IPS-18a (cell line): Measurements from ENCODE around the gene ZNF639.
A peak's percentile ranks its signal among the peaks of the same experiment; 100 is the strongest.
"Not testable (repeated sequence)": the region's sequence is repeated elsewhere in the genome, so short reads cannot be mapped to it uniquely, and the experiment has no call there.

ENCODE experiments used
- H3K27ac ChIP-seq: one replicate; pipeline ENCODE4 v1.5.1; 2013; ENCODE audit warnings: low read length
- H3K27me3 ChIP-seq: one replicate; pipeline ENCODE4 v1.6.1; 2013; ENCODE audit warnings: mild to moderate bottlenecking, low read length; ENCODE audit not compliant: control insufficient read depth, insufficient read depth
- H3K36me3 ChIP-seq: one replicate; pipeline ENCODE4 v1.6.1; 2013; ENCODE audit warnings: low read depth, low read length; ENCODE audit not compliant: control insufficient read depth
- H3K4me1 ChIP-seq: one replicate; pipeline ENCODE4 v1.6.1; 2013; ENCODE audit warnings: low read depth, low read length; ENCODE audit not compliant: control insufficient read depth
- H3K4me3 ChIP-seq: one replicate; pipeline ENCODE4 v1.5.1; 2013; ENCODE audit warnings: low read length
- H3K9ac ChIP-seq: one replicate; pipeline ENCODE4 v1.6.1; 2013; ENCODE audit warnings: mild to moderate bottlenecking, low read length, moderate library complexity
- H3K9me3 ChIP-seq: one replicate; pipeline ENCODE4 v1.6.1; 2013; ENCODE audit warnings: low read depth, low read length; ENCODE audit not compliant: control insufficient read depth

The ZNF639 gene, protein sequence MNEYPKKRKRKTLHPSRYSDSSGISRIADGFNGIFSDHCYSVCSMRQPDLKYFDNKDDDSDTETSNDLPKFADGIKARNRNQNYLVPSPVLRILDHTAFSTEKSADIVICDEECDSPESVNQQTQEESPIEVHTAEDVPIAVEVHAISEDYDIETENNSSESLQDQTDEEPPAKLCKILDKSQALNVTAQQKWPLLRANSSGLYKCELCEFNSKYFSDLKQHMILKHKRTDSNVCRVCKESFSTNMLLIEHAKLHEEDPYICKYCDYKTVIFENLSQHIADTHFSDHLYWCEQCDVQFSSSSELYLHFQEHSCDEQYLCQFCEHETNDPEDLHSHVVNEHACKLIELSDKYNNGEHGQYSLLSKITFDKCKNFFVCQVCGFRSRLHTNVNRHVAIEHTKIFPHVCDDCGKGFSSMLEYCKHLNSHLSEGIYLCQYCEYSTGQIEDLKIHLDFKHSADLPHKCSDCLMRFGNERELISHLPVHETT

DNA sequence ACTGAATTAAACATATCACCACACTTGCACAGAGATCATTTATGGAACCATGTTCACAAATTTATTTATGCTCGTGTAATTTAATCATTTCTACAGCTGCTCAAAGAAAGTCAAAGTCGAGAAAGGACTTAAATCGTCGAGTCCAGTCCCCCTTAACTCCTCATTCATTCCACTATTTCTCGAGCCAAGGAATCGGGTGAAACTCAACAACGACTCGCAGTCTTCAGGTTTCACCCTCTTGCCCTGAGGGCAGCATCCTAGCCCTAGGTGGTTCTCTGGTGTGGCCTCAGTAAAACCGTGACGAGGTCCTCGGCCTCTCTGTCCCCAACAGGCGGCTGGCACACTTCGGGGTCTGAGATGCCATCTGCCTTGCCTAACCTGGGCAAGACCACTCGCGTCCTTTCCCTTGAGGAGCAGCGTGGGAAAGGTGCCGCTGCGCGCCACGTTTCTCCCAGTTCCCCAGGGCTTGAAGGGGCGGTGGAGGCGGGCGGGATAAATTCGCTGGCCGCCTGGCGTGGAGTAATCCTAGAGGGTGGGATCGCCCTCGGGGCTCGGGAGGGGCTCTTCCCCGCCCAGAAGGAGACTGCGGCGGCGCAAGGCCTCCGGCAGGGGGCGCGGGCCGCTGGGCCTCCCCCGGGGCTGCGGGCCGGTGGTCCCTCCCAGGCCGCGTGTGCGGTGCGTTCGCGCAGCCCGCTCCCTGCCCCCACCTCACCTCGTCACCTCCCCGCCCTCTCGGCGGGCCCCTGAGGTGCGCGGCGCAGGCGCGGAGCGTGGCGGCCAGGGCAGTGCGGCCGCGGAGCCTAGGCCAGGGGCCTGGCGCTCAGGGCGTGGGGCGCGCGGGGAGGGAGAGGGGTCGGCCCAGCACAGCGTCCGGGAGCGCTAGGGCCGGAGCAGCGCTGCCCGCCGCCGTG is at the start of gene ZNF639:
TSS of gene ZNF639 (plus strand) at position 746 of the 911 bp plus-strand sequence. CDS start 5,263 bp downstream, outside the sequence.
- peaks cover 10% of the 10 kb centered on the region for H3K27me3 ChIP-seq
- H3K27ac ChIP-seq: no peak within 1 kb of the TSS
- H3K9me3 ChIP-seq: no peaks in the 10 kb centered on the region
- H3K36me3 ChIP-seq: peaks cover 7% of the 10 kb centered on the region
- H3K4me1 ChIP-seq: peaks cover 14% of the 10 kb centered on the region
- peak within 1 kb of the TSS; percentile 99 for H3K4me3 ChIP-seq
- H3K9ac ChIP-seq: peak within 1 kb of the TSS; percentile 93

DNA sequence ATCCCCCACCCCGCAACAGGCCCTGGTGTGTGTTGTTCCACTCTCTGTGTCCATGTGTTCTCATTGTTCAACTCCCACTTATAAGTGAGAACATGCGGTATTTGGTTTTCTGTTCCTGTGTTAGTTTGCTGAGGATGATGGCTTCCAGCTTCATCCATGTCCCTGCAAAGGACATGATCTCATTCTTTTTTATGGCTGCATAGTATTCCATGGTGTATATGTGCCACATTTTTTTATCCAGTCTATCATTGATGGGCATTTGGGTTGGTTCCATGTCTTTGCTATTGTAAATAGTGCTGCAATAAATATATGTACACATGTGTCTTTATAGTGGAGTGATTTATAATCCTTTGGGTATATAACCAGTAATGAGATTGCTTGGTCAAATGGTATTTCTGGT is 48.4 kb upstream of the ZNF639 start:
- H3K27me3 ChIP-seq, H3K9me3 ChIP-seq, H3K9ac ChIP-seq, H3K27ac ChIP-seq, H3K36me3 ChIP-seq, H3K4me1 ChIP-seq, H3K4me3 ChIP-seq: not testable (repeated sequence)

DNA sequence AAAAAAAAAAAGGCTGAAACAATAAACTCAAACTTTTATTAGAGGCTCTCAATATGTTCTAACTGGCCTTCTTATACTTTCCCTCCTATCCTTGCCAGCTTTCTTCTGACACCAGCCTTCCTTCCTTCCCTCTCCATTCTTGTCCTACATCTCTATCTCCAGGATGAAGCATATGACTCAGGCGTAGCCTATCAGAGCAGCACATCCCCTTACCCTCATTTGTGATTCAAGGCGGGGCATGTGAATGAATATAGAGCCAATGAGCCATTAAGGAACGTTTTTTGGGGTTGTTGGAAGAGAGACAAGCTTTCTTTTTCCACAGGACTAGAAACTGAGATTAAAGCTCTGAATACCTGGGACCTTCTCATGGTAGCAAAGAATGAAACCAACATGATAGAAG is 46.8 kb upstream of the ZNF639 start:
- no peaks in the 10 kb centered on the region for H3K36me3 ChIP-seq
- H3K27me3 ChIP-seq: no peaks in the 10 kb centered on the region
- H3K4me1 ChIP-seq: peaks cover 3% of the 10 kb centered on the region
- H3K27ac ChIP-seq: no peak overlapping the region
- no peaks in the 10 kb centered on the region for H3K9me3 ChIP-seq
- no peak overlapping the region for H3K4me3 ChIP-seq
- no peak overlapping the region for H3K9ac ChIP-seq

DNA sequence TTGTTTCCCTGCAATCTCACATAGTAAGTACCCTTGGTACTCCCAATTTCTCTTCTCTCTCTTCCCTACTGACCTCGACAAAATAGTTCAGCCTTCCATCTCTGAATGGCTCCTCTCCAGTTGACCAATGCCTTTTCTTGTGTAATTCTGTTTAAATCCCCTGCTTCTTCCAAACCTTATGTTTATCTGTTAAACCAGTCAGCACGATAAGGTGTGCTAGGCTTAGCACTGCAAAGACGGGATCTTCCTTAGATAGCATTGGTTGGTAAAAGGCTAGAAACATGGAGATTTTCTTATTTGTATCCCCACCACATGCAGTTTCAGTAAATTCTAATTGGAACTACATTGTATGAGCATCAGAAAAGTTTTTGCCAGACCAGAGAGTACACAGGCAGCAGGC is 46.1 kb upstream of the ZNF639 start:
- H3K36me3 ChIP-seq: no peaks in the 10 kb centered on the region
- no peaks in the 10 kb centered on the region for H3K9me3 ChIP-seq
- no peak overlapping the region for H3K4me3 ChIP-seq
- H3K4me1 ChIP-seq: peaks cover 3% of the 10 kb centered on the region
- no peak overlapping the region for H3K27ac ChIP-seq
- H3K27me3 ChIP-seq: no peaks in the 10 kb centered on the region
- no peak overlapping the region for H3K9ac ChIP-seq

DNA sequence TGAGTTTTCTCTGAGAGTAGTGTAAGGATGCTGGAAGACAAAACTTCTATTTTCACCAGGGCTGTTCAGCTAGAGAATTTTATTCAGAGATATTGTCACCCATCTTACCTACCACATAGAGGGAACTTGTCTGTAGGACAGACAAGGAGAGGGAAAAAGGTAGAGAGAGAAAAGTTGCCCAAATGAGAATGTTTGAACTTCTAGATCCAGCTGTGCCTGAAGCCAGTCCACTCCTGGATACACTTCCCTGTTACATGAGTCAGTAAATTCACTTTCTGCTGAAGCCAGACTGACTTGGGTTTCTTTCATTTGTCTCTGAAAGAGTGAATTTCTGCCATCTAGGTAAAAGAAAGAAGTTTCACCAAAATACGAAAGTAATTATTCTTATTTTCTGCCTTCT is 44.7 kb upstream of the ZNF639 start:
- Histone ChIP-seq H3K4me3 (no peak overlapping the region), H3K9me3 (no peaks in the 10 kb centered on the region), H3K27me3 (no peaks in the 10 kb centered on the region), H3K27ac (no peak overlapping the region), H3K36me3 (no peaks in the 10 kb centered on the region), H3K9ac (no peak overlapping the region), H3K4me1 (peaks cover 3% of the 10 kb centered on the region)

DNA sequence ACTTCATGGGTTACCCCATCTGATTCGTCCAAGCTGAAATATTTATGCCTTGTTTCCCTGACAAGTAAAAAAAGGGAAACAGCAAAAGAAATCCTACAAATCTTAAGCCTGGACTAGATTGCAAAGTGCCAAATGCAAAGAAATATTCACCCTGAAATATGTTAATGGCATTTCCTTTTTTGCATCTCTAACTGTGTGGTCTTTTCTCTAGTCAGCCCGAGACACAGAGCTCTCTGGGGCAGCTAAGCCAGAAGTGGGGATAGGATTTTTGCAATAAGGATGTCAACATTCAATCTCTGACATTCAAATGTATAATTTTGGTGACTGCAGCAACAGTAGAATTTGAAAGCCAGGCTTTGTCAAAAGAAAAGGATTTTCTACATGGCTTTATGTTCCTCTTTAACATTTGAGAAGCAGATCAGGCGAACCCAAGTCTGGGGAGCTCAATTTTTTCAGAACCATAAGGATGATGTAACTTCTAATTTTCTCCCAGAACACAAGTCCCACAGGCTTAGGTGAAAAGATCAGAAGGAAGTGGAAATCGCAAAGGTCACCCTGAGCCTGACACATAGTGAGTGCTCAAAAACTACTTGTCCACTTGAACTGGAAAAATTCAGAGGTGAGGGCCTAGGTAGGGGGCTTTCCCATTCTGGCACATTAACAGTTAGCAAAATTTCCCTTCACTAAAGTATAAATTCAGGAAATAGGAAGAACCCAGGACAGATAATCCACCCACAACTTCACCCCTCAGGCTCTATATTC is 43.7 kb upstream of the ZNF639 start:
- Histone ChIP-seq H3K27ac (no peak overlapping the region), H3K27me3 (no peaks in the 10 kb centered on the region), H3K4me3 (no peak overlapping the region), H3K9me3 (no peaks in the 10 kb centered on the region), H3K9ac (no peak overlapping the region), H3K36me3 (no peaks in the 10 kb centered on the region), H3K4me1 (peaks cover 3% of the 10 kb centered on the region)

DNA sequence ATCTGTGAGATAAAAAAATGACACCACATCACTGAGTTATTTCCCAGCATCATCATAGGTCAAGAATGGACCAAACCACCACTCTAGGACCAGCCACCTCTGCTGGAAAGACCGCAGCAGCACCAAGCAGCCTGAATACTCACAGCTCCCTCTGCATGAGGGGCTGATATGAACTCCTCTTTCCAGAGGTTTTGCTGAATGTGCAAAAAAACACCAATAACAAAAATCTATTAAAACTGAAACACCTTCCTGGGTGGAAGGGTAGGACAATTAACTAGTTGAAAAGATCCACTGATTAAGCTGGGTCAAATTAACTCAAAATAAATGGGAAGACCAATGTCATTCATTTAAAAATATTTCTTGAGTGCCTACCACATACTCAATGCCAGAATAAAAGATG is 43.0 kb upstream of the ZNF639 start:
- H3K36me3 ChIP-seq: no peaks in the 10 kb centered on the region
- H3K27me3 ChIP-seq: no peaks in the 10 kb centered on the region
- no peak overlapping the region for H3K4me3 ChIP-seq
- H3K4me1 ChIP-seq: peaks cover 3% of the 10 kb centered on the region
- H3K9ac ChIP-seq: no peak overlapping the region
- no peak overlapping the region for H3K27ac ChIP-seq
- no peaks in the 10 kb centered on the region for H3K9me3 ChIP-seq

DNA sequence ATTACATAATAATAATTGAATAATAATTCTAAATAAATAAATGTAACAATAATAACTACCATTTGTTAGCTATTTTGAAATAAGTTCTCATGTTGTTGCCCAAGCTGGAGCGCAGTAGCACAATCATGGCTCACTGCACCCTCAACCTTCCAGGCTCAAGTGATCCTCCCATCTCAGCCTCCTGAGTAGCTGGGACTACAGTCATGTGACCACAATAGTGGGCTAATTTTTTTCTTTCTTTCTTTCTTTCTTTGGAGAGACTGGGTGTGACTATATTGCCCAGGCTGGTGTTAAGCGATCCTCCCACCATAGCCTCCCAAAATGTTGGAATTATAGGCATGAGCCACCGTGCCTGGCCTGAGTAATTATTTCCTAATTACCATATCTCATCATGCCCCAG is 41.0 kb upstream of the ZNF639 start:
- H3K27me3 ChIP-seq: no peaks in the 10 kb centered on the region
- no peak overlapping the region for H3K4me3 ChIP-seq
- H3K9me3 ChIP-seq: no peaks in the 10 kb centered on the region
- H3K9ac ChIP-seq: no peak overlapping the region
- H3K36me3 ChIP-seq: no peaks in the 10 kb centered on the region
- H3K4me1 ChIP-seq: peaks cover 3% of the 10 kb centered on the region
- H3K27ac ChIP-seq: no peak overlapping the region

DNA sequence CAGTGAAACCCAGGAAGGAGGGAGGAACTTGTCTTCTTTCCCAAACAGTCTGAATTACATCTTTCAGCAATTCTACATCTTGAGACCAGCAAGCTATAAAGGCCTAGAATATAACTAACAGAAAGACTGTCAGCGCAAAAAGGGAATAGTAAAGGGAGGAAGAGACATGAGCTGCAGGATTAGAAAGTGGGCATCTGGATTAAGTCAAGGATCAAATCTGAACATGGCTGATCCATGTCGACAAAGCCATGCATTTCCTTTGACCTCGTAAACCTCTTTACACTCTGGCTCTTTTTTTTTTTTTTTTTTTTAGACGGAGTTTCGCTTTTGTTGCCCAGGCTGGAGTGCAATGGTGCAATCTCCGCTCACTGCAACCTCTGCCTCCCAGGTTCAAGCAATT is 36.5 kb upstream of the ZNF639 start:
- no peaks in the 10 kb centered on the region for H3K9me3 ChIP-seq
- H3K27ac ChIP-seq: no peak overlapping the region
- H3K9ac ChIP-seq: no peak overlapping the region
- H3K27me3 ChIP-seq: no peaks in the 10 kb centered on the region
- H3K36me3 ChIP-seq: no peaks in the 10 kb centered on the region
- H3K4me1 ChIP-seq: no peaks in the 10 kb centered on the region
- no peak overlapping the region for H3K4me3 ChIP-seq

DNA sequence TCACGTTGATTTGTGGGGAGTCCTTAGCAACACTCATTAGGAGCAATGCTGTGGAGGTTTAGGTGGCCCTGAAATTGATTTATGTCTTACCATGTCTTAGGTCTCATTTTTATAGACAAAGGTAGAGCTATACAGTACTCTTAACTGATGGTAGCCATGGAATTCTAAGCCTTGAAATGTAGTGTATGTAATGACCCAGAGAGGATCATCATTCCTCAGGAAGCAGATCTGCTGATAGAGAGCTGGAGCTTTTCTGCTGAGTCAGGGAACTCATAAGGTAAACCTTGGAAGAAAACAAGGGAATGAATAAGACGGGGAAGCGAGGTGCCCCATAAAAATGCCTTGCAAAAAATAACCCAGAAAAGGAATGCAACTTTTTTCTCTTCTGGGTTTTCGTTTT is 34.0 kb upstream of the ZNF639 start:
- Histone ChIP-seq H3K27me3 (no peaks in the 10 kb centered on the region), H3K4me3 (no peak overlapping the region), H3K4me1 (no peaks in the 10 kb centered on the region), H3K27ac (no peak overlapping the region), H3K36me3 (no peaks in the 10 kb centered on the region), H3K9ac (no peak overlapping the region), H3K9me3 (no peaks in the 10 kb centered on the region)

DNA sequence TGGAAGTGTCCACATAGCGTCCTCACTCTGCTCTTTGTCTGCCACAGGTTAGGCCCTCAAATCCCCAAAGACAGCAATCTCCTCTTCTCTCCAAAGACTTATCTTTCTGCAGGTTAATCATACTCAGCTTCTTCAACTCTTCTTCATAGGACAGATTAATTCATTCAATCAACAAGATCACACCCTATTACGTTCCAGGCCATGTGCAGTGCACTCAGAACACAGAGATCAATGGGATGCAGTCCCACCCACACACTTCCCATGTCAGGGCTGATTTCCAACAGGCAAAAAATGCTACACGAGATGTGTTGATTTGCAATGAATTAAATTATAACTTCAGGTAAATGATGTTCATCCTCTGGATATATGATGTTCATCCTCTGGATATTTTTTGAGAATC is 33.5 kb upstream of the ZNF639 start:
- Histone ChIP-seq H3K4me1 (no peaks in the 10 kb centered on the region), H3K9ac (no peak overlapping the region), H3K36me3 (no peaks in the 10 kb centered on the region), H3K4me3 (no peak overlapping the region), H3K27ac (no peak overlapping the region), H3K9me3 (no peaks in the 10 kb centered on the region), H3K27me3 (no peaks in the 10 kb centered on the region)
